Epithelial cell of proximal tubule (primary cell): ENCODE results near the gene LARGE2. TPM values are rescaled to one million over a fixed set of nuclear protein-coding genes. Genes with fewer than 3 reads are reported as not detected.
A peak's percentile ranks its signal among the peaks of the same experiment; 100 is the strongest.

ENCODE experiments used
- DNase-seq: peaks from one replicate; pipeline ENCODE4 v3.0.0-alpha.2; 2011; ENCODE audit warnings: low read depth
- H3K4me3 ChIP-seq: 2 replicates; pipeline ENCODE4 v1.5.1; 2011; ENCODE audit warnings: low read depth, mild to moderate bottlenecking, low read length
- CTCF ChIP-seq: conservative IDR thresholded peaks from 2 replicates; pipeline ENCODE4 v1.5.1; 2012; ENCODE audit warnings: low read depth, mild to moderate bottlenecking, low read length
- total RNA-seq: library from RNA; depleted of rRNA; stranded (reverse); fragments of >200 nt; gene quantifications from 2 replicates; pipeline ENCODE4 v1.2.3, GENCODE V29; 2015

Gene LARGE2
- total RNA-seq, 1 donor from 2014 or later: 3.3 TPM

- TF ChIP-seq CTCF: no peak
- DNase-seq: no peak
- peak overlapping the region; percentile 35 for H3K4me3 ChIP-seq
These were observed 663 bp upstream of the LARGE2 start for GRCh38 chr11:45921561-45922424.

GRCh38 chr11:45924036-45924915 lies 1.8 kb downstream of the LARGE2 start:
- no peak overlapping the region for H3K4me3 ChIP-seq
- DNase-seq: no peak
- TF ChIP-seq CTCF: no peak

GRCh38 chr11:45924927-45925326 lies 2.5 kb downstream of the LARGE2 start:
- TF ChIP-seq CTCF: no peak
- no peak overlapping the region for H3K4me3 ChIP-seq
- no peak for DNase-seq

GRCh38 chr11:45925550-45925949 lies 3.1 kb downstream of the LARGE2 start:
- H3K4me3 ChIP-seq: no peak overlapping the region
- no peak for DNase-seq
- no peak for TF ChIP-seq CTCF

- DNase-seq: no peak
- TF ChIP-seq CTCF: no peak
These were observed 3.5 kb downstream of the LARGE2 start for GRCh38 chr11:45926001-45926401.

GRCh38 chr11:45926536-45927331 lies 4.3 kb downstream of the LARGE2 start:
- H3K4me3 ChIP-seq: no peak overlapping the region
- DNase-seq: no peak
- no peak for TF ChIP-seq CTCF

More at GRCh38 chr11:45926001-45926401, 3.5 kb downstream of the LARGE2 start:
- no peak overlapping the region for H3K4me3 ChIP-seq
